Tongue (tissue), 2 donors: Measurements from ENCODE around the gene LIPG. TPM values are rescaled to one million over a fixed set of nuclear protein-coding genes. Genes with fewer than 3 reads are reported as not detected.
A peak's percentile ranks its signal among the peaks of the same experiment; 100 is the strongest.
"Not testable (repeated sequence)": the region's sequence is repeated elsewhere in the genome, so short reads cannot be mapped to it uniquely, and the experiment has no call there.

Experiments
- DNase-seq: peaks from one replicate; pipeline ENCODE4 v3.0.0-alpha.2; 2015
- total RNA-seq: library from RNA; depleted of rRNA; stranded (reverse); fragments of >200 nt; gene quantifications from one replicate; pipeline ENCODE4 v1.2.3, GENCODE V29; 2014

LIPG gene
- total RNA-seq: 2.9 TPM

DNA sequence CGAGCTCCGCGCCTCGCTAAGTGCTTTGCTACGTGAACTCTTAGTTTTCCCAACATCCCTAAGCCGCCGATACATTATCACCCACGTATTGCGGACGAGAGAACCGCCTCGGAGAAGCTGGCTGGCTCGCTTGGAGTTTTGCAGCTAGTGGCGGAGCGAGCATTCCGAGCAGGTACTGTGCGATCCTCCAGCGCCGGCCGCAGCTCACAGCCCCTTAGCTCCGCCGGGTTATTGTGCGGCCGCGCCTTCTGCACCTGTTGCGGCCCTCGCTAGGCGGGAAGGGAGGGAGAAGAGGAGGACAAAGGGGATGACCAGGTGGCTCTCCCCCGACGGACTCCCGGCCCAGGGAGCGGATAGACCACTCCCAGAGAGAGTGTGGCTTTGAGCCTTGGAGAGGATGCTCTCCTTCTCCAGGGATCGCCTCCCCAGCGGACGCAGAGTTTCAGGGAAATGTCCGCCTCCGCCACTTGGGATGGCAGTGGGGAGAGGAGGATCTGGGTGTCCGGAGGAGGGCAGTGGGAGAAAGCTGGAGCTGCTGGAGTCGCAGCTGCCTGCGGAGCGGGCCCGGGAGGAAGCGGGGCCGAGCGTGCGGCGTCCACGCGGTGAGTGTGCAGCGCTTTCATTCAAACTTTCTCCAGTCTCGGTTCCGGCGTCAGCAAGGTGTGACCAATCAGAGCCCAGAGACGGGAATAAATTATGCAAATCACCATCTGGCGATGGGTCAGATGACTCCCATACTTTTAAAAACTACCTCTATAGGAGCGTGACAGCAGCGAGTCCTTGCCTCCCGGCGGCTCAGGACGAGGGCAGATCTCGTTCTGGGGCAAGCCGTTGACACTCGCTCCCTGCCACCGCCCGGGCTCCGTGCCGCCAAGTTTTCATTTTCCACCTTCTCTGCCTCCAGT lies at the start of gene LIPG:
Gene LIPG (plus strand): TSS at position 769 of the 905 bp plus-strand sequence. CDS start 252 bp downstream, outside the sequence.
- DNase-seq: peak; percentile 81

DNA sequence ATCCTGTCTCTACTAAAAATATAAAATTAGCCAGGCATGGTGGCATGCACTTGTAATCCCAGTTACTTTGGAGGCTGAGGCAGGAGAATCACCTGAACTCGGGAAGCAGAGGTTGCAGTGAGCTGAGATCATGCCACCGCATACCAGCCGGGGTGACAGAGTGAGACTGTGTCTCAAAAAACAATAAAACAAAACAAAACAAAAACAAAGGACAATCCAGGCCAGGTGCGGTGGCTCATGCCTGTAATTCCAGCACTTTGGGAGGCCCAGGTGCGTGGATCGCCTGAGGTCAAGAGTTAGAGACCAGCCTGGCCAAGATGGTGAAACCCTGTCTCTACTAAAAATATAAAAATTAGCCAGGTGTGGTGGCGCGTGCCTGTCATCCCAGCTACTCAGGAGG lies 49.0 kb upstream of the LIPG start:
- not testable (repeated sequence) for DNase-seq

DNA sequence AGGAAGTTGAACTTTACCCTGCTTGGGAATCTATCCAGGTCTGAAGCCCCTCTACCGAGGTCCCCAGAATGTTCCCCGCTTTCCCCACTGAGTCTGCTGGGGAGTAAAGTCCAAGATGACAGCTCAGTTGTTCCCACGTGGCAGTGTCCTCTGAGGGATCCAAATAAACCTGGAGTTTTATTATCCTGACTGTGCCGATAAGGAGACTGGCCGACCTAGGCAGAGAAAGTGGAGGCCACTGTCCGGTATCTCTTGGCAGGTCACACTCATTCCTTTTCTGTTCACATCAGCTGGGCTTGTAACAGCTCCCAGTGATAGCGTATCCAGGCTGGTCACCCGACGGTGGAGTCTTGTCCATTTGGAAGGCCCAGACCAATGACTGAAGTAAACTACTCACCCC lies 47.3 kb upstream of the LIPG start:
- DNase-seq: no peak

GRCh38 chr18:49515003-49515402 lies 46.9 kb upstream of the LIPG start:
- DNase-seq: not testable (repeated sequence)

DNA sequence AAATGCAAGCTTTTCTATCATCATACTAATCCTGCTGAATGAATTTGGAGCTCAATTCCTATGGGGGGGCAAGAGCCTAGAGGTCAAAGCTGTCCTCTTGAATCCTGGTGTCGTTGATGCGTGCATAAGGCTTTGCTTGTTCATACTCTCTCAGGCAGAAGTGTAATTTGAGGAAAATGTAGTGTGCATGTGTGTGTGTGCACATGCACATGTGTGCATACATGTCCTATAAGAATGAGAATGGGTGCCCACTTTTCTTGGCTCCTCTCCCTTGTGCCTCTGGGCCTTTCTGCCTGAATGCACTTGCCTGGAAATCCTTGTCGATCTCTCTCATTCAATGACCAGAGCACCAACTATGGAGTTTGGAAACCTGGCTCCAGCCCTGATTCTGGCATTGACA lies 46.3 kb upstream of the LIPG start:
- DNase-seq: no peak

DNA sequence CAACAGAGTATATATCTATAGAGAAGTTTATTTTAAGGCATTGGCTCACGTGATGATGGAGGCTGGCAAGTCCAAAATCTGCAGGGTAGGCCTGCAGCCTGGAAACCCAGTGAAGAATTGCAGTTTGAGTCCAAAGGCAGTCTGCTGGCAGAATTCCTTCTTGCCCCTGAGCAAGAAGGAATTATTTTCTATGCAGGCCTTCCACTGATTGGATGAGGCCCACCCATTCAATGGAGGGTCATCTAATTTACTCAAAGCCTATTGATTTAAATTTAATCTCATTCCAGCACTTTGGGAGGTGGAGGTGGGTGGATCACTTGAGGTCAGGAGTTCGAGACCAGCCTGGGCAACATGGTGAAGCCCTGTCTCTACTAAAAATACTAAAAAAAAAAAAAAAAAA lies 44.4 kb upstream of the LIPG start:
- no peak for DNase-seq

GRCh38 chr18:49519101-49519971 lies 42.5 kb upstream of the LIPG start:
- no peak for DNase-seq

GRCh38 chr18:49520661-49521145 lies 41.2 kb upstream of the LIPG start:
- peak; percentile 69 for DNase-seq

GRCh38 chr18:49521216-49521835 lies 40.5 kb upstream of the LIPG start:
- peak; percentile 92 for DNase-seq

- DNase-seq: not testable (repeated sequence)
Observed at GRCh38 chr18:49523580-49524093, 38.2 kb upstream of the LIPG start.

GRCh38 chr18:49524349-49524748 lies 37.5 kb upstream of the LIPG start:
- DNase-seq: no peak

GRCh38 chr18:49524951-49525350 lies 36.9 kb upstream of the LIPG start:
- no peak for DNase-seq

DNA sequence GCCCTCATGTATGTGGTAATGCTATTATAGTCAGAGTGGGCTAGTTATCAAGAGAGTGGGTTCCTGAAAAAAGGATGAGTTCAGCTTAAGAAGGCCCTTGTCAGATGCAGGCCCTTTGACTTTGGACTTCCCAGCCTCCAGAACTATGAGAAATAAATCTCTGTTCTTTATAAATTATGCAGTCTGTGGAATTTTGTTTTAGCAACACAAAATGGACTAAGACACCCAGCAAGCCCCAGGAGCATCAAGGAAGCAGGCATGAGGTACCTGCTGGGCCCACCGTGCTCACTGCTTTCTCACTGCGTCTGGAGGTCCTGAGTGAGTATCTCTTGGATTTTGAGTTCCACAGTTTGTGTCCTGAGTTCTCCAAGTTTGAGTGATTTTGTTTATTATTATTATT lies 35.9 kb upstream of the LIPG start:
- no peak for DNase-seq

DNA sequence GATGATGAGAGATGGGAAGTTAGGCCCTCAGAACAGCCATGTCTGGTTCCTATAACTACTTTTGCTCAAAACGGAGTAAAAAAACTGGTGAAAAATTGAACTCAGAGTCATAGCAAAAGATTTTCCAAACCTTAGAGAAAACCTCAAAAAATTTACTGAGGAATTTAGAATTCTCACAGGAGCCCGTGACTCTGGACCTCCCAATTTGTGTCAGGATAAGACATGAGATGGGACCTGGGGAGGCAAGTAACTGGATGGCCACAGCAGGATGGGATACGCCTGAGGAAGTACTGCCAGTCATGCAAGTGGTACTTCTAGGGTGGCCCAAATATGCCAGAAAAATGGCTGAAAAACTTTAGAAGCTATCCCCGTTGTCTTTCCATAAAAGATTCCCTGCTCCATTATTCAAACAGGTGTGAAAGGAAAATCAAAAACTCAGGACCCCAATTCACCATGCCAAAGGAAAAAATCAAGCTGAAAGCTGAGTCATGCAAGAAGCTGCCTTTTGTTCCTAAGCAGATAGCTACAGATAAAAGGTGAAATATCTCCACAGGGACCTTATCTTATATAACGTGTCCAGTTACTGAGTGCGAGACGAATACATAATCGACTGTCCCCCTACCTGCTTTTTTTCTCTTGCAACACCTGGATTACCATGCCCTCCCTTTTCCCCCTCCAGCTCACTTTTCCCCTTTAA lies 34.1 kb upstream of the LIPG start:
- no peak for DNase-seq

DNA sequence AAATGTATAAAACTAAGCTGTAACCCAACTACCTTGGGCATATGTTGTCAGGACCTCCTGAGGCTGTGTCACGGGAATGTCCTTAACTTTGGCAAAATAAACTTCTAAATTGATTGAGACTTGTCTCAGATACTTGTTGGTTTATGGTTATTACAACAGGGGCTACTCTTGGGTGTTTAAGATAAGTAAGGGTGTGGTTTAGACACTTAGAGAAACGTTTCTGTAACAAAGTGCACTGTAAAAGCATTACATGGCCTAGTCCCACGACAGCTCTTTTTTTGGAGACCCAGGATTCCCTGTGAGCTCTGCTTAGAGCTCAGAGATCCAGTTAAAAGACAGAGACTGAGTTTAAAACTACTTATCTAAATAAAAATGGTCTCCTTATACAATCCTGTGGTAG lies 32.3 kb upstream of the LIPG start:
- DNase-seq: no peak

- DNase-seq: no peak
Observed at GRCh38 chr18:49531678-49532153, 30.1 kb upstream of the LIPG start.

DNA sequence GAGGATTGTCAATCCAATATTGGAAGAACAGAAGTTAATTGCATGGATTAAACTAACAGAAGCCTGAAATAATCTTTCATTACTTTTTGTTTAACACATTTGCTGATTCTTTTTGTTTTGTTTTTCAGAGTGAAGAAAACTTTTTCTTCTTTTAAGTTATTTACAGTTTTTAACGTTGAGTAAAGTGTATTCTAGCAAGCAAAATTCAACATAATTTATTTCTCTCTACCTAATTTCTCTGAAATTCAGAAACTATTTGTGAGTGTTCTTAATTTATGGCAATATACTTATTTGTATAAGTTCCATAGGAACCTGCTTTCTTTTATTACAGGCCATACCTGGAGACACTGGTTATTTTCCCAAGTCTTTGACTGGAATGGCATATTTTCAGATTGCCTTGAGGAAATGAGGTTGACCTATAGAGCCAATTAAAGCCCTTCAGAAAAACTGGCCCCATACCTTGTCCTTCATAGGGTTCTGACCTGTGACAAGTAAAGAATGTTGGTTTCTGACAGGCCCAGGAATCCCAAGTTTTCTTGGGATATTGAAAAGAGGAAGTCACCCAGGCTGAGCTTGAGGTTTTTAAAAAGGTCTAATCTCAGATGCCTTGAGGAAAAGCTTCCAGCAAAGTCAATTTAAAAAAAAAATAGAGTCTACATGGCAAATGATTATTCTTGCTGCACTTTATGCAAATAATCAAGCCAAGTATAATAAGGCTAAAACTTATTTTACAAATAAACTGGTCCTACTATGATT lies 26.8 kb upstream of the LIPG start:
- DNase-seq: no peak

GRCh38 chr18:49537232-49537896 lies 24.5 kb upstream of the LIPG start:
- no peak for DNase-seq

DNA sequence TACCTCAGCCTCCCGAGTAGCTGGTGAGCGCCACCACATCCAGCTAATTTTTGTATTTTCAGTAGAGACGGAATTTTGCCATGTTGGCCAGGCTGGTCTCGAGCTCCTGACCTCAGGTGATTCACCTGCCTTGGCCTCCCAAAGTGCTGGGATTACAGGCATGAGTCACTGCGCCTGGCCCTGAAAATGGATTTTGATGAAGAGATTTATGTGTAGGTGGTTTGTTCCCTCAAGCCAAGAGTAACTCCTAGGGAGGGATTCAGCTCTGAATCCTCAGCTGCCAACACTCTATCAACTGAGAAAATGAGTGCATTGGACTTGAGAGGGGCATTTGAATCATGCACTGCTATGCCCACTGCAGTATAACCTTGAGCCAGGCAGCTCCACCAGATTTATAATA lies 17.5 kb upstream of the LIPG start:
- DNase-seq: no peak

DNA sequence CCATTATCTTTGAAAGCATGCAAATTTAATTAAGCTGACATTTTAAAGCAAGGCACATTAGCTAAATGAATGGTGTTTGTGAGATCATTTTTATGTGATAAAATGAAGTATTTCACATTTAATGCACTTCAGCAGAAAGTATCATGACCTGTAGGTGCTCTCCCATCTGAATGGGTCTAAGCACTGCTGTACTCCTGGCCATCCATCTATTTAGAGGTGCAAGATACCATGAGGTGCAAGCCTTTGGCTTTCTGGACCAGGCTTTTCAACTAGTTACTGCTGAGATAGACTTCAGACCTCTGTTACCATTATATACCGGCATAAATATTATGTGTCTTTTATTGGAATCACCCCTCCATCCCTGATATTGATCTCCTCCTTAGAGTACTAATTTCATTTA lies 15.6 kb upstream of the LIPG start:
- DNase-seq: no peak
